DOHH2 (cell line): ENCODE measurements around the gene RGS18.

Experiments used
- CTCF ChIP-seq: fragments of 200-600 bp; sonication (generic); IDR thresholded peaks from one replicate; pipeline ENCODE4 v1.5.1; 2014; ENCODE audit warnings: antibody characterized with exemption, mild to moderate bottlenecking, low read depth, low read length; ENCODE audit not compliant: poor library complexity, severe bottlenecking
- EZH2phosphoT487 ChIP-seq: fragments of 200-600 bp; sonication (generic); IDR thresholded peaks from 2 replicates; pipeline ENCODE4 v1.6.1; 2017; ENCODE audit warnings: borderline replicate concordance, mild to moderate bottlenecking, antibody characterized with exemption, low read length, moderate library complexity, mixed read lengths

- TF ChIP-seq CTCF (no peak), EZH2phosphoT487 (no peak)
Observed at GRCh38 chr1:192175971-192176370, 17.7 kb downstream of the RGS18 start.
